ELR (cell line): Measurements from ENCODE around the gene HLA-E.
"Not testable (repeated sequence)": the region's sequence is repeated elsewhere in the genome, so short reads cannot be mapped to it uniquely, and the experiment has no call there.

Source experiments
- DNase-seq: peaks from one replicate; pipeline ENCODE4 v3.0.0-alpha.2; 2015; ENCODE audit warnings: low read depth

HLA-E gene

GRCh38 chr6:30507849-30508827, 18.8 kb downstream of the HLA-E start:
- no peak for DNase-seq

- DNase-seq: peak; percentile 75
Measured at GRCh38 chr6:30508890-30509736, 19.8 kb downstream of the HLA-E start.

- DNase-seq: no peak
Measured at GRCh38 chr6:30510419-30511168, 21.3 kb downstream of the HLA-E start.

GRCh38 chr6:30511169-30511546, 21.8 kb downstream of the HLA-E start:
- DNase-seq: no peak

- no peak for DNase-seq
Measured at GRCh38 chr6:30513451-30513850, 24.1 kb downstream of the HLA-E start.

GRCh38 chr6:30515106-30515505, 25.8 kb downstream of the HLA-E start:
- no peak for DNase-seq

- peak; percentile 96 for DNase-seq
Measured at GRCh38 chr6:30515944-30516753, 26.8 kb downstream of the HLA-E start.

- DNase-seq: not testable (repeated sequence)
Measured at GRCh38 chr6:30516754-30517076, 27.4 kb downstream of the HLA-E start.

GRCh38 chr6:30517767-30518504, 28.6 kb downstream of the HLA-E start:
- not testable (repeated sequence) for DNase-seq

GRCh38 chr6:30518505-30519145, 29.3 kb downstream of the HLA-E start:
- DNase-seq: not testable (repeated sequence)

- DNase-seq: no peak
Measured at GRCh38 chr6:30520522-30520921, 31.2 kb downstream of the HLA-E start.

- peak; percentile 74 for DNase-seq
Measured at GRCh38 chr6:30521082-30521481, 31.8 kb downstream of the HLA-E start.

GRCh38 chr6:30521952-30522351, 32.6 kb downstream of the HLA-E start:
- peak; percentile 57 for DNase-seq

GRCh38 chr6:30526444-30526843, 37.1 kb downstream of the HLA-E start:
- not testable (repeated sequence) for DNase-seq

GRCh38 chr6:30529349-30529875, 40.1 kb downstream of the HLA-E start:
- not testable (repeated sequence) for DNase-seq

GRCh38 chr6:30530014-30530413, 40.7 kb downstream of the HLA-E start:
- no peak for DNase-seq

- no peak for DNase-seq
Measured at GRCh38 chr6:30533460-30534294, 44.4 kb downstream of the HLA-E start.

- DNase-seq: no peak
Measured at GRCh38 chr6:30537931-30538330, 48.6 kb downstream of the HLA-E start.
